ENCODE results near the gene OGFR.
A peak's percentile ranks its signal among the peaks of the same experiment; 100 is the strongest.

OGFR gene

DNA sequence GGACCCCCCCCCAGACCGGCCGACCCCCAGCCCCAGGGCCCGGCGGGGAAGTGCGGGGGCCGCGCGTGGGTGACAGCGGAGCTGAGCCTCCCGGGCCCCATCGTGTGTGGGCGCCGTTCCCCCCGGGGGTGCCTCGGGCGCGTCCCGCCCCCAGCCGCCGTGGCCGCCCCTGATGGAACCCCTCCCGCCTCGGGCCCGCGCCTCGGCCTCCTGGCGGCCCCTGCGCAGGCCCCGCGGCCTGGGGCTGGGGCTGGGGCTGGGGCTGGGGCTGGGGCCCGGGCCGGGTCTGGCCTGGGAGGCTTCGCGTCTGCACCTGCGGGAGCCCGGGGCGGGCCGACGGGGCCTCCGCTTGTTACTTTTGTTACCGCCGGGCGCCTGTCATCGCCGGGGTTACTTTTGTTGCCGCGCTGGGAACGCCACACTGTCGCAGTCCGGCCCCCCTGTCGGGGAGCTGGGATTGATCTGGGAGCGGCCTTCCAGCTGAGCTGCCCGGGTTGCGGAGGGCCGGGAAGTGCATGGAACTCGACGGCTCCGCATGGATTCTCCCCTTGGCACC, 598 bp downstream of the OGFR start:
- Histone ChIP-seq H3K4me3 (peak overlapping the region; percentile 58), H3K4me1 (peaks cover 10% of the 10 kb centered on the region; the same call in 1 of the 2 replicates), H3K27me3 (ENCODE audit: low read depth) (no peaks in the 10 kb centered on the region), H3K9me3 (no peaks in the 10 kb centered on the region), H3K36me3 (replicated peaks) (peaks cover 45% of the 10 kb centered on the region)
- in situ Hi-C loops (cut with MboI; ENCODE audit: low sequenced_read_pairs), result no loop called here
- peak in 1 of 2 experiments; percentile 56 for DNase-seq (ENCODE audit: low spot score in 2 of 2)

DNA sequence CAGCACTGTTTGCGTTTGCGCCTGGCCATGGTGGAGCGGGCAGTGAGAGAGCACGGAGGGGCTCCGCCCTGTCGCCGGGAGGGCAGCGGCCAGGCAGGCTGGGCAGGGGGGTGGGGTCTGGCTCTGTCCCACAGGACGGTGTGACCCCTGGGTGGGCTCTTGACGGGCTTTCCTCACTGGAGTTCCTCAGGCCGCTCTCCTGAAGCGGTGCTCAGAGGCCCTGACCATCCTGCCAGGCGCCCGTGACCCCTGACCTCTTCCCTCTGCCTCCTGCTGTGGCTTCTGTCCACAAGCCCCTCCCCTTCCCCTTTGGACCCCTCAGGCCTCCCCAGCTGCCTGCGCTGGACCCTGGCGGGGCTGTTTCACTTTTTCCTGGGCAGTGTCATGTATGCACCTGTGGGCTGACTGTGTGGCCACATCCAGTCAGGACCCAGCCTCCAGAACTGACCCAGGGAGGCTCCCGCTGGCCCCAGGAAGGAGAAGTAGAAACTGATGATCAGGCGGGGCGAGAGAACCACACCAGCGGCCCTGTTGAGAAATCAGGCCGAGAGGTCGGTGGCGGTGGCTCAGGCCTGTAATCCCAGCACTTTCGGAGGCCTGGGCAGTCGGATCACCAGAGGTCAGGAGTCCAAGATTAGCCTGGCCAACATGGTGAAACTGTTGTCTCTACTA, 1.2 kb downstream of the OGFR start:
- Histone ChIP-seq H3K36me3 (replicated peaks) (peaks cover 45% of the 10 kb centered on the region), H3K4me3 (peak overlapping the region; percentile 58), H3K4me1 (peaks cover 10% of the 10 kb centered on the region; the same call in 1 of the 2 replicates), H3K27me3 (ENCODE audit: low read depth) (no peaks in the 10 kb centered on the region), H3K9me3 (no peaks in the 10 kb centered on the region)
- DNase-seq (ENCODE audit: low spot score in 2 of 2), result peak in 1 of 2 experiments; percentile 36
- in situ Hi-C loops (cut with MboI; ENCODE audit: low sequenced_read_pairs), result no loop called here

DNA sequence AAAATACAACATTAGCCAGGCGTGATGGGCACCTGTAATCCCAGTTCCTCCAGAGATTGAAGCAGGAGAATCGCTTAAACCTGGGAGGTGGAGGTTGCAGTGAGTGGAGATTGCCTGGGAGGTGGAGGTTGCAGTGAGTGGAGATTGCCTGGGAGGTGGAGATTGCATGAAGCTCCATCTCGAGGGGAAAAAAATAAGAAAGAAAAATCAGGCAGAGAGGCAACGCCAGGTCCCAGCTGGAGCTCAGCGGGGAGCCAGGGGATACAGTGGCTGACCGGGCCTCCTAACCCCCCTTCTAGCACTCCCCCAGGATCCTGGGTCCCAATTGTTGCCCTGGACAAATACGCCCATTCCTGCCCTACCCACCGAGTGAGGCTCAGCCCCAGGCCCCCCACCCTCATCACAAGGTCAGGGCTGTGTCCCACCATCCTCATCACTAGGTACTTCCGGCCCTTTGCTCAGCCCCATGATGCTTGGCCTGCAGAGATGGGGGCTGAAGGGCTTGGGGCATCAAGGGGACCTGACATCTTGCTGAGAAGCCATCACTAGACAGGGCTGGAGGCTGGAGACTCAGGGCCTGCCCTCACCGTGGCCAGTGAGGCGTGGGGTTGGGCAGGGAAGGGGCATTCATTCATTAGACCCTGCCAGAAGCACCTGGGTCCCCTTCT, 1.9 kb downstream of the OGFR start:
- in situ Hi-C loops (cut with MboI; ENCODE audit: low sequenced_read_pairs), result no loop called here
- Histone ChIP-seq H3K4me1 (peaks cover 10% of the 10 kb centered on the region; the same call in 1 of the 2 replicates), H3K36me3 (replicated peaks) (peaks cover 46% of the 10 kb centered on the region), H3K27me3 (ENCODE audit: low read depth) (no peaks in the 10 kb centered on the region), H3K9me3 (no peaks in the 10 kb centered on the region), H3K4me3 (peak overlapping the region; percentile 58)
- no peak for DNase-seq (ENCODE audit: low spot score in 2 of 2)

DNA sequence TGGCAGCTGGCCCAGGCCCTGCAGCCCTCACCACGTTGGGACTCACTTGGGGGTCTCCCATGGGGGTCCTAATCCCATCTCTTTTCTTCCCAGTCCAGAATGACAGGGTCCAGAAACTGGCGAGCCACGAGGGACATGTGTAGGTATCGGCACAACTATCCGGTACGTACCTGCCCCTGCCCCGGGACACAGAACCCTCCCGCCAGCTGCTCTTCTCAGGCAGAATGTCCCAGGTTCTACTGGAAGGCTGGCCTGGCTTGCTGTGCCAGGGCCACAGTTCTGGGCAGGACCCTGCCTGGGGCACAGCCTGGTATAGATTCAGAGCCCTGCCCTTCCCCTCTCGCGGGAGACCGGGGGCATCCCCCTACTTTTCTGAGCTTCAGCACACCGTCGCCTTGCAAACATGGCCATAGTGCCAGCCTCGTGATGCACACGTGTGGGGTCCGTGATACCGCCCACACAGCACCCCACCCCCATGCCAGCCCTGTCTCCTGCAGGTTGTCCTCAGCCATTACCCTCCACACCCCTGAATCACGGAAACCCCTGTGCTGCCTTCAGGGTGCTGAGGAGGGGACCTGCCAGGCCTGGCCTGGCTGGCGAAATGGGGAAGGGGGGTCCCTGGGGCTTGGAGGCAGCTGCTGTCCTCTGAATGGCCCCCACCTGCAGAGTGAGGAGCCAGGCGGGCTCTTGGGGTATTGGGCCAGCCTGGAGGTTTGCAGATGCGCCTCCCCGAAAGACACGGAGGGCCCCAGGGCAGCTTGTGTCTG, 3.0 kb downstream of the OGFR start:
- Histone ChIP-seq H3K9me3 (no peaks in the 10 kb centered on the region), H3K36me3 (replicated peaks) (peaks cover 56% of the 10 kb centered on the region), H3K27me3 (ENCODE audit: low read depth) (no peaks in the 10 kb centered on the region), H3K4me1 (peaks cover 10% of the 10 kb centered on the region; the same call in 1 of the 2 replicates), H3K4me3 (no peak overlapping the region)
- DNase-seq (ENCODE audit: low spot score in 2 of 2), result no peak
- in situ Hi-C loops (cut with MboI; ENCODE audit: low sequenced_read_pairs), result no loop called here

DNA sequence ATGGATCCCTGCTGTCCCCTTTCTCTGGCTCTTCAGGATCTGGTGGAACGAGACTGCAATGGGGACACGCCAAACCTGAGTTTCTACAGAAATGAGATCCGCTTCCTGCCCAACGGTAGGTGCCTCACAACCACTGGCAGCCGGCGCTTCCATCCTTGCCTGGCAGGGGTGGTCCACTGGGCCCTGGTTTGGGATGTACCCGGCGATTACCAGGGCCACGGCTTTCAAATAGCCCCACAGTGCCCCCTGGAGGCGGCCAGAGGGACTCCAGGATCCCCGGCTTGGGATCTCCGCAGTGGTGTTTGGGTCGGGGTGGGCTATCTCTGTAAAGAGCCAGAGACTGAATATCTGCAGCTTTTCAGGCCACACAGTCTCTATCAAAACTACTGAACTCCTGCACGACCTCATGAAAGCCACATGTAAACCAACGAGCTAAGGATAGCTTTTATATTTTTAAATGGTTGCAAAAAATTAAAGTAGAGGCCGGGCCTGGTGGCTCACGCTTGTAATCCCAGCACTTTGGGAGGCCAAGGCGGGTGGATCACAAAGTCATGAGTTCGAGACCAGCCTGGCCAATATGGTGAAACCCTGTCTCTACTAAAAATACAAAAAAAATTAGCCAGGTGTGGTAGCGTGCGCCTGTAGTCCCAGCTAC, 3.7 kb downstream of the OGFR start:
- no peaks in the 10 kb centered on the region for H3K27me3 ChIP-seq (ENCODE audit: low read depth)
- H3K4me1 ChIP-seq, result peaks cover 10% of the 10 kb centered on the region; the same call in 1 of the 2 replicates
- peaks cover 59% of the 10 kb centered on the region for H3K36me3 ChIP-seq (replicated peaks)
- no peak overlapping the region for H3K4me3 ChIP-seq
- no peaks in the 10 kb centered on the region for H3K9me3 ChIP-seq
- in situ Hi-C loops (cut with MboI; ENCODE audit: low sequenced_read_pairs), result no loop called here
- peak; percentile 39 to 86 for DNase-seq (ENCODE audit: low spot score in 2 of 2)

DNA sequence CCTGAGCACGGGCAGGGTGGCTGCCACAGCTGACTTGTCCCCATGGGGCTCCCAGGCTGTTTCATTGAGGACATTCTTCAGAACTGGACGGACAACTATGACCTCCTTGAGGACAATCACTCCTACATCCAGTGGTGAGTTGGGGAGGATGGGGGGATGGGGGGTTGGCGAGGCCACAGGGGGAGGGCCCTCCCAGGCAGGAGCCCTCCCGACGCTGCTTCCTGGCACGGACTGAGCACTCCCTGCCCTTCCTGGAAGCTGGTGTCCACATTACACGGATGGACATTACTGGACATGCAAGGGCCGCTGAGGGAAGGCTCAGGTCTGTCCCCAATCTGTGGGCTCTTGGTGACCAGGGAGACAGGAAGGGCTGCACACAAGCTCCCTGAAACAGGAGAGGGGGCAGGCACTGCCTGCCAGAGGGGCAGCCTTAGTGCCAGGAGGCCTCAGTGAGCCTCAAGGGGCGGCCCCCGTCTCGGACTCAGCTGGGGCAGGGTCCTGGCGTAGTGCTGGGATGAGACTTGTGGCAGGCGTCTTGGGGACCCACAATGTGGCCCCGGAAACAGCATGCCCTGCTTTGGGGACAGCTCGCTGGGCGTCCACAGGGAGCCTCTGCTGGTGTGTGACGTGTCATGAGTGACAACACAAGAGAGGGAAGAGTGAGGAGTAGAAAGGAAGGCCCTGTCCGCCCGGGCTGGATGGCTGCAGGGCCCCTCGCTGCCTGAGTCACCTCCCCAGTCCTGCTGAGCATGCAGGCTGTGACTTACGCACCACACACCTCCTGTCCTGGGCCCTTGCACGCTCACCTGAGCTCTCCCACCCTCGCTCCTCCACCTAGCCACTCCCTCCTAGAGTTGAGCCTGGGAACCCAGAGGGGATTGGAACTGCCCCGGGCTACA, 5.1 kb downstream of the OGFR start:
- Histone ChIP-seq H3K27me3 (ENCODE audit: low read depth) (no peaks in the 10 kb centered on the region), H3K4me3 (no peak overlapping the region), H3K4me1 (peaks cover 10% of the 10 kb centered on the region; the same call in 1 of the 2 replicates), H3K36me3 (replicated peaks) (peaks cover 63% of the 10 kb centered on the region), H3K9me3 (no peaks in the 10 kb centered on the region)
- DNase-seq (ENCODE audit: low spot score in 2 of 2), result no peak
- in situ Hi-C loops (cut with MboI; ENCODE audit: low sequenced_read_pairs), result no loop called here

DNA sequence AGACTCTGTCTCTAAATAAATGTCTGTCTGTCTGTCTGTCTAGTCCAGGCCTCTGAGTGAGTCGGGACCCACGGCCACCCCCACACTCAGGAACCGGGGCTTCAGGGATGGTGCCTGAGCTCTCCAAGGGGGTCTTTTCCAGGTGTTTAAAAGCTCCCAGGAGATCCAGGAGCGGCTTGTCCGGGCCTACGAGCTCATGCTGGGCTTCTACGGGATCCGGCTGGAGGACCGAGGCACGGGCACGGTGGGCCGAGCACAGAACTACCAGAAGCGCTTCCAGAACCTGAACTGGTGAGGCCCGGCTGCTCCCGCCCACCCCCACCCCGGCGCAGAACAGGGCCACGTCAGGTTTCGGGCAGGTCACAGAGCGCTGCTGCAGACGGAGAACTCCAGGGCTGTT, 6.7 kb downstream of the OGFR start:
- H3K27me3 ChIP-seq (ENCODE audit: low read depth), result no peaks in the 10 kb centered on the region
- no peaks in the 10 kb centered on the region for H3K9me3 ChIP-seq
- DNase-seq (ENCODE audit: low spot score in 2 of 2), result no peak
- H3K36me3 ChIP-seq (replicated peaks), result peaks cover 60% of the 10 kb centered on the region
- in situ Hi-C loops (cut with MboI; ENCODE audit: low sequenced_read_pairs), result no loop called here
- H3K4me1 ChIP-seq, result peaks cover 3% of the 10 kb centered on the region
- no peak overlapping the region for H3K4me3 ChIP-seq

DNA sequence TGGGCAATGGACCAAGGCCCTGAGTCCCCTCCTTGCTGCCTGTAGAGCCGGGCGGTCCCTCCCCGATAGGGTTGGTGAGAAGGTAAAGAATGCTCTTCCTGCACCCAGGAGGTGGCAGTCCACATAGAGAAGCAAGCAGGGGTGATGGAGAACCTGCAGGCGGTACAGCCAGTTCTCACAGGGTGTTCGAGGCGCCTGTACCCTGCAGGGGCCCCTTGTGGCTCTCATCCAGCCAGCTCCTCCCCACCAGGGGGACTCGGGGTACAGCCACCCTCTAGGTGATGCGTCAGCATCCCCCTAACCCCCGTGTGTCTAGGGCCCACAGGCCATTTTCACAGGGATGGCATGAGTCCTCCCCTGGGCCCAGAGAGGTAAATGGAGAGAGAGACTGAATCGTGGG, 7.1 kb downstream of the OGFR start:
- in situ Hi-C loops (cut with MboI; ENCODE audit: low sequenced_read_pairs), result no loop called here
- Histone ChIP-seq H3K4me3 (no peak overlapping the region), H3K36me3 (replicated peaks) (peaks cover 58% of the 10 kb centered on the region), H3K27me3 (ENCODE audit: low read depth) (no peaks in the 10 kb centered on the region), H3K9me3 (no peaks in the 10 kb centered on the region), H3K4me1 (peaks cover 3% of the 10 kb centered on the region)
- DNase-seq (ENCODE audit: low spot score in 2 of 2), result no peak

DNA sequence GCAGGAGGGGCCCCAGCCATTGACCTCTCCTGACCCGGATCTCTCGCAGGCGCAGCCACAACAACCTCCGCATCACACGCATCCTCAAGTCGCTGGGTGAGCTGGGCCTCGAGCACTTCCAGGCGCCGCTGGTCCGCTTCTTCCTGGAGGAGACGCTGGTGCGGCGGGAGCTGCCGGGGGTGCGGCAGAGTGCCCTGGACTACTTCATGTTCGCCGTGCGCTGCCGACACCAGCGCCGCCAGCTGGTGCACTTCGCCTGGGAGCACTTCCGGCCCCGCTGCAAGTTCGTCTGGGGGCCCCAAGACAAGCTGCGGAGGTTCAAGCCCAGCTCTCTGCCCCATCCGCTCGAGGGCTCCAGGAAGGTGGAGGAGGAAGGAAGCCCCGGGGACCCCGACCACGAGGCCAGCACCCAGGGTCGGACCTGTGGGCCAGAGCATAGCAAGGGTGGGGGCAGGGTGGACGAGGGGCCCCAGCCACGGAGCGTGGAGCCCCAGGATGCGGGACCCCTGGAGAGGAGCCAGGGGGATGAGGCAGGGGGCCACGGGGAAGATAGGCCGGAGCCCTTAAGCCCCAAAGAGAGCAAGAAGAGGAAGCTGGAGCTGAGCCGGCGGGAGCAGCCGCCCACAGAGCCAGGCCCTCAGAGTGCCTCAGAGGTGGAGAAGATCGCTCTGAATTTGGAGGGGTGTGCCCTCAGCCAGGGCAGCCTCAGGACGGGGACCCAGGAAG, 7.7 kb downstream of the OGFR start:
- H3K27me3 ChIP-seq (ENCODE audit: low read depth), result no peaks in the 10 kb centered on the region
- no peaks in the 10 kb centered on the region for H3K9me3 ChIP-seq
- in situ Hi-C loops (cut with MboI; ENCODE audit: low sequenced_read_pairs), result no loop called here
- no peak overlapping the region for H3K4me3 ChIP-seq
- peaks cover 56% of the 10 kb centered on the region for H3K36me3 ChIP-seq (replicated peaks)
- DNase-seq (ENCODE audit: low spot score in 2 of 2), result no peak
- H3K4me1 ChIP-seq, result peaks cover 3% of the 10 kb centered on the region

DNA sequence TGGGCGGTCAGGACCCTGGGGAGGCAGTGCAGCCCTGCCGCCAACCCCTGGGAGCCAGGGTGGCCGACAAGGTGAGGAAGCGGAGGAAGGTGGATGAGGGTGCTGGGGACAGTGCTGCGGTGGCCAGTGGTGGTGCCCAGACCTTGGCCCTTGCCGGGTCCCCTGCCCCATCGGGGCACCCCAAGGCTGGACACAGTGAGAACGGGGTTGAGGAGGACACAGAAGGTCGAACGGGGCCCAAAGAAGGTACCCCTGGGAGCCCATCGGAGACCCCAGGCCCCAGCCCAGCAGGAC, 8.2 kb downstream of the OGFR start:
- peaks cover 3% of the 10 kb centered on the region for H3K4me1 ChIP-seq
- no peaks in the 10 kb centered on the region for H3K27me3 ChIP-seq (ENCODE audit: low read depth)
- peaks cover 51% of the 10 kb centered on the region for H3K36me3 ChIP-seq (replicated peaks)
- no peak overlapping the region for H3K4me3 ChIP-seq
- DNase-seq (ENCODE audit: low spot score in 2 of 2), result no peak
- no peaks in the 10 kb centered on the region for H3K9me3 ChIP-seq
- in situ Hi-C loops (cut with MboI; ENCODE audit: low sequenced_read_pairs), result no loop called here

DNA sequence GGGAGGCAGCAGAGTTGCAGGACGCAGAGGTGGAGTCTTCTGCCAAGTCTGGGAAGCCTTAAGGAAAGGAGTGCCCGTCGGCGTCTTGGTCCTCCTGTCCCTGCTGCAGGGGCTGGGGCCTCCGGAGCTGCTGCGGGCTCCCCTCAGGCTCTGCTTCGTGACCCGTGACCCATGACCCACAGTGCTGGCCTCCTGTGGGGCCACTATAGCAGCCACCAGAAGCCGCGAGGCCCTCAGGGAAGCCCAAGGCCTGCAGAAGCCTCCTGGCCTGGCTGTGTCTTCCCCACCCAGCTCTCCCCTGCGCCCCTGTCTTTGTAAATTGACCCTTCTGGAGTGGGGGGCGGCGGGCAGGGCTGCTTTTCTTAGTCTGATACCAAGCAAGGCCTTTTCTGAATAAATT, 9.0 kb downstream of the OGFR start:
- in situ Hi-C loops (cut with MboI; ENCODE audit: low sequenced_read_pairs), result no loop called here
- H3K9me3 ChIP-seq, result no peaks in the 10 kb centered on the region
- no peak overlapping the region for H3K4me3 ChIP-seq
- peaks cover 43% of the 10 kb centered on the region for H3K36me3 ChIP-seq (replicated peaks)
- H3K27me3 ChIP-seq (ENCODE audit: low read depth), result no peaks in the 10 kb centered on the region
- H3K4me1 ChIP-seq, result peaks cover 3% of the 10 kb centered on the region
- no peak for DNase-seq (ENCODE audit: low spot score in 2 of 2)

DNA sequence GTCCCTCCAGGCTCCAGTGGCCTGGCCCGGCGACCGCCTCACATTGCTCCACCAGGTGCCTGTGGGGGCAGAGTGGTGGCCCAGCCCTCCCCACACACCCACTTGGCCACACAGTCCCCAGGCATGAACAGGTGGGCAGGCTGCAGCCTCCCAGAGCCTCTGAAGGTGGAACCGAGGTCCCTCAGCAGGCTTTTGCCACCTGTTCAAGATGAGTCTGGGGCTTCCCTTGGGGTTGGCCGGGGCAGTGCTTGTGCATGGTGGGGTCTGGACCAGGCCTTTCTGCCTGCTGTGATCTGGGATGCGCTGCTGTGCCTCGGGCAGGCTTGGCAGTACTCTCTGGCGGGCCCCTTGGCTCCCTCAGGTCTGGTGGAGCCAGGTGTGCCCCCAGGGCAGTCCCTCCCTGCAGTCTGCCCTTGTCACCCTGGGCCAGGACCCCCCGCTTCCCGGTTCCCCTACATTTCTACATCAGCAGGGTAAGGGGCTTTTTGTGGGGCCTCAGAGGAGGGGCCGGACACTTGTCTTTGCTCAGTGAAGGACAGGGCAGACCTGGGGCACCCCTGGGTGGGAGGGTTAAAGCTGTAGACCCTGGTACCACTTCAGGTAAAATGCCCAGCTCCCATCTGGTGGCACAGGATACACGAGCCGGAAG, 9.5 kb downstream of the OGFR start:
- Histone ChIP-seq H3K36me3 (replicated peaks) (peaks cover 39% of the 10 kb centered on the region), H3K27me3 (ENCODE audit: low read depth) (no peaks in the 10 kb centered on the region), H3K4me3 (no peak overlapping the region), H3K9me3 (no peaks in the 10 kb centered on the region), H3K4me1 (peaks cover 3% of the 10 kb centered on the region)
- DNase-seq (ENCODE audit: low spot score in 2 of 2), result no peak
- in situ Hi-C loops (cut with MboI; ENCODE audit: low sequenced_read_pairs), result no loop called here

All from HAP-1 (cell line).